Vagina (tissue), 2 donors: Measurements from ENCODE around the gene IQCM.

Experiments
- POLR2A ChIP-seq, 2 donors: fragments of 450-650 bp; IDR thresholded peaks; one replicate each; pipeline ENCODE4 v1.6.1; 2017; ENCODE audit warnings: antibody characterized with exemption in 2 of 2, mild to moderate bottlenecking in 2 of 2, moderate library complexity in 2 of 2
- POLR2AphosphoS5 ChIP-seq, 2 donors: sonication (generic); formaldehyde crosslinking; IDR thresholded peaks; one replicate each; pipeline ENCODE4 v1.9.0; 2017; ENCODE audit warnings: antibody characterized with exemption in 2 of 2, mild to moderate bottlenecking in 2 of 2, low read depth in 1 of 2; ENCODE audit not compliant: insufficient read depth in 1 of 2
- TF ChIP-seq, protein P1 (sequence below), 3 experiments: fragments of 450-650 bp in 2 of 3; fragments of 200-600 bp in 1 of 3; sonication (generic) in 1 of 3; IDR thresholded peaks; one replicate each; pipeline ENCODE4 v1.5.1; 2017 to 2019; ENCODE audit warnings: antibody characterized with exemption in 3 of 3, mild to moderate bottlenecking in 2 of 3, moderate library complexity in 2 of 3

DNA sequence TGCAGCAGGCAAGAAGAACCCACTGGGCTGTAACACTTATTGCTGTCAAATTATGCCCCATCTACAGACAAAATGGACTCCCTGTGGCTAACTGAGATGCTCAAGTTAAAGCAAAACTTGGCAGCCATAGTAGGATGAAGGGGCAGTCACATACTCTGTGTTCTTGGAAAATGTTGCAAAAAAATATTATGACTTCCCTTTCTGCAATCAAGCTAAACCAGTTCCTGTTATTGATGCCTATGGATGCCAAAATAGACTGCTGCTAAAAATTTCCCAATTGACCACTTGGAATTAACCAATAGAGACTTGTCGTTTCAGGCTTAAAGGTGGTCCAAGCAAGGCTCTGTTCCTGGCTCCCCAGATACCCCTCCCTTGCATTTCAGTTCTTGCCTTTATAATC, 49.5 kb downstream of the IQCM start:
- no peak for TF ChIP-seq POLR2AphosphoS5 (IDR thresholded peaks at IDR 0.05; ENCODE audit: insufficient read depth in 1 of 2, low read depth in 1 of 2)
- TF ChIP-seq, protein P1, sequence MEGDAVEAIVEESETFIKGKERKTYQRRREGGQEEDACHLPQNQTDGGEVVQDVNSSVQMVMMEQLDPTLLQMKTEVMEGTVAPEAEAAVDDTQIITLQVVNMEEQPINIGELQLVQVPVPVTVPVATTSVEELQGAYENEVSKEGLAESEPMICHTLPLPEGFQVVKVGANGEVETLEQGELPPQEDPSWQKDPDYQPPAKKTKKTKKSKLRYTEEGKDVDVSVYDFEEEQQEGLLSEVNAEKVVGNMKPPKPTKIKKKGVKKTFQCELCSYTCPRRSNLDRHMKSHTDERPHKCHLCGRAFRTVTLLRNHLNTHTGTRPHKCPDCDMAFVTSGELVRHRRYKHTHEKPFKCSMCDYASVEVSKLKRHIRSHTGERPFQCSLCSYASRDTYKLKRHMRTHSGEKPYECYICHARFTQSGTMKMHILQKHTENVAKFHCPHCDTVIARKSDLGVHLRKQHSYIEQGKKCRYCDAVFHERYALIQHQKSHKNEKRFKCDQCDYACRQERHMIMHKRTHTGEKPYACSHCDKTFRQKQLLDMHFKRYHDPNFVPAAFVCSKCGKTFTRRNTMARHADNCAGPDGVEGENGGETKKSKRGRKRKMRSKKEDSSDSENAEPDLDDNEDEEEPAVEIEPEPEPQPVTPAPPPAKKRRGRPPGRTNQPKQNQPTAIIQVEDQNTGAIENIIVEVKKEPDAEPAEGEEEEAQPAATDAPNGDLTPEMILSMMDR (IDR thresholded peaks at IDR 0.05), result no peak
- TF ChIP-seq POLR2A (IDR thresholded peaks at IDR 0.05), result no peak
